GM12878 (cell line): ENCODE results near the gene RAB3C. TPM values are rescaled to one million over a fixed set of nuclear protein-coding genes. Genes with fewer than 3 reads are reported as not detected.

Experiments used
- ATAC-seq: fragments of 200-7000 bp; cut with Tn5 transposase; 3 replicates; pipeline ENCODE4 v1.9.1; 2020; ENCODE audit warnings: mild to moderate bottlenecking, moderate library complexity
- BruUV-seq: library from RNA; stranded (reverse); fragments of 400-500 nt; replicated peaks from 2 replicates; lab custom pipeline; 2021; lab: Mats Ljungman, UMichigan
- CTCF ChIA-PET: fragments of 300-600 bp; sonication (Branson Sonifier 250); formaldehyde crosslinking; extraction: SDS; loops from one replicate; lab custom pipeline; 2021; ENCODE audit warnings: inconsistent platforms; lab: Yijun Ruan, JAX
- POLR2A ChIA-PET: fragments of 350-600 bp; formaldehyde crosslinking; extraction: SDS; loops from one replicate; lab custom pipeline; 2021; ENCODE audit warnings: inconsistent platforms; lab: Charles Lee
- RAD21 ChIA-PET: fragments of 300-600 bp; sonication (Branson Sonifier 250); formaldehyde crosslinking; loops from one replicate; lab custom pipeline; 2023; ENCODE audit warnings: antibody characterized with exemption; ENCODE audit not compliant: unreplicated experiment; lab: Charles Lee
- SMC1A ChIA-PET: fragments of 300-600 bp; sonication (Branson Sonifier 250); formaldehyde crosslinking; loops from one replicate; lab custom pipeline; 2023; ENCODE audit not compliant: unreplicated experiment, uncharacterized antibody; lab: Charles Lee
- DNase-seq: peaks from one replicate; pipeline ENCODE4 v3.0.0-alpha.2; 2011; ENCODE audit warnings: low read depth, low spot score
- FAIRE-seq: peaks from 3 replicates; lab custom pipeline; 2011; peaks lifted over from hg19 to GRCh38; lab: Jason Lieb, UNC
- H2AFZ ChIP-seq: 2 replicates; pipeline ENCODE4 v1.6.0; 2011; ENCODE audit warnings: low read depth, low read length, control low read depth; ENCODE audit not compliant: control insufficient read depth
- H3K27ac ChIP-seq: 2 replicates; pipeline ENCODE4 v1.5.1; 2011; ENCODE audit warnings: control low read depth; ENCODE audit not compliant: control insufficient read depth, insufficient read depth
- H3K27me3 ChIP-seq, 2 experiments: replicated peaks in 1 of 2; 2 replicates each; pipeline versions ENCODE4 v1.6.0 to v1.6.1; 2011; ENCODE audit warnings: low read length in 1 of 2; ENCODE audit not compliant: control insufficient read depth in 2 of 2, insufficient read depth in 2 of 2
- H3K36me3 ChIP-seq, 2 experiments: 2 replicates each; pipeline ENCODE4 v1.5.1; 2011; ENCODE audit warnings: low read length in 1 of 2; ENCODE audit not compliant: control insufficient read depth in 2 of 2, insufficient read depth in 2 of 2
- H3K4me1 ChIP-seq: 2 replicates; pipeline ENCODE4 v1.6.1; 2011; ENCODE audit warnings: mild to moderate bottlenecking, low read length, moderate library complexity, mixed read lengths; ENCODE audit not compliant: control insufficient read depth, insufficient read depth
- H3K4me2 ChIP-seq: 2 replicates; pipeline ENCODE4 v1.6.0; 2011; ENCODE audit warnings: control low read depth; ENCODE audit not compliant: control insufficient read depth, insufficient read depth
- H3K4me3 ChIP-seq: fragments of 200-600 bp; sonication (generic); 2 replicates; pipeline ENCODE4 v1.5.1; 2016
- H3K79me2 ChIP-seq: 2 replicates; pipeline ENCODE4 v1.6.0; 2011; ENCODE audit warnings: low read length; ENCODE audit not compliant: control insufficient read depth, insufficient read depth
- H3K9ac ChIP-seq: 2 replicates; pipeline ENCODE4 v1.8.0; 2011; ENCODE audit warnings: low read length, control low read depth, mixed read lengths; ENCODE audit not compliant: control insufficient read depth, insufficient read depth
- H3K9me3 ChIP-seq: replicated peaks from 3 replicates; pipeline ENCODE4 v1.5.1; 2011; ENCODE audit warnings: mild to moderate bottlenecking, low read length; ENCODE audit not compliant: control insufficient read depth, insufficient read depth
- H4K20me1 ChIP-seq: 2 replicates; pipeline ENCODE4 v1.6.0; 2011; ENCODE audit not compliant: control insufficient read depth, insufficient read depth
- BMI1 ChIP-seq: fragments of 450-650 bp; IDR thresholded peaks from 2 replicates; pipeline ENCODE4 v1.6.1; 2016; ENCODE audit warnings: mild to moderate bottlenecking, moderate library complexity, borderline replicate concordance
- E2F4 ChIP-seq: IDR thresholded peaks from 2 replicates; pipeline ENCODE4 v1.6.1; 2012; ENCODE audit warnings: low read depth, low read length, improper control_type of control experiment
- E4F1 ChIP-seq: fragments of 450-650 bp; IDR thresholded peaks from 2 replicates; pipeline ENCODE4 v1.6.1; 2018; ENCODE audit warnings: borderline replicate concordance, mild to moderate bottlenecking; ENCODE audit not compliant: partially characterized antibody
- HCFC1 ChIP-seq: fragments of 150-350 bp; IDR thresholded peaks from 2 replicates; pipeline ENCODE4 v1.6.1; 2014; ENCODE audit warnings: low read length
- JUND ChIP-seq: IDR thresholded peaks from 2 replicates; pipeline ENCODE4 v1.6.1; 2012; ENCODE audit warnings: low read depth, mild to moderate bottlenecking, low read length, improper control_type of control experiment, moderate library complexity
- STAT1 ChIP-seq: fragments of 450-650 bp; conservative IDR thresholded peaks from 2 replicates; pipeline ENCODE4 v1.6.1; 2014; ENCODE audit warnings: antibody characterized with exemption, mild to moderate bottlenecking
- TCF12 ChIP-seq: IDR thresholded peaks from 2 replicates; pipeline ENCODE4 v1.6.1; 2011; ENCODE audit warnings: low read depth, mild to moderate bottlenecking, low read length
- ZBTB4 ChIP-seq: fragments of 450-650 bp; formaldehyde crosslinking; IDR thresholded peaks from 2 replicates; pipeline ENCODE4 v1.4.0; 2022; ENCODE audit warnings: mild to moderate bottlenecking, moderate library complexity
- ZNF274 ChIP-seq: IDR thresholded peaks from one replicate; pipeline ENCODE4 v1.8.0; 2011; ENCODE audit not compliant: insufficient read length, insufficient read depth
- in situ Hi-C: fragments of 300-500 bp; cut with MboI; formaldehyde crosslinking; loops from 9 replicates; pipeline ENCODE4 v1.14.3; 2018; ENCODE audit warnings: mixed read lengths
- intact Hi-C: fragments of 100-400 bp; cut with micrococcal nuclease; formaldehyde crosslinking; loops from one replicate; pipeline ENCODE4 v1.14.2; 2022; ENCODE audit not compliant: unreplicated experiment
- polyA plus RNA-seq, 11 experiments: library from polyadenylated mRNA; depleted of rRNA in 4 of 11; unstranded in 6 of 11; stranded (reverse) in 5 of 11; fragments of >200 nt; fragmentation: Nextera tagmentation in 4 of 11; fragmentation: Illumina TruSeq in 1 of 11; extraction: Ambion mirVana in 4 of 11; extraction: Trizol in 1 of 11; gene quantifications; 1 replicate in 1 of 11; 2 replicates in 10 of 11; pipeline versions ENCODE4 v1.2.1 to v1.2.3, GENCODE V29; 2011 to 2016; ENCODE audit warnings: inconsistent platforms in 2 of 11, missing spikeins in 2 of 11, low read depth in 1 of 11
- total RNA-seq, 4 experiments: library from RNA; depleted of rRNA in 3 of 4; stranded (reverse); fragments of >200 nt in 3 of 4; fragmentation: Illumina TruSeq in 1 of 4; extraction: Trizol in 1 of 4; gene quantifications; 2 replicates each; pipeline versions ENCODE4 v1.2.1 to v1.2.3, GENCODE V29; 2013 to 2021

RAB3C gene
- total and polyA plus RNA-seq, 10 of the 15 experiments (the other 5 are each of a cell fraction or from before 2014, with no cell fraction given), result not detected

GRCh38 chr5:58891086-58891970 lies 308.5 kb downstream of the RAB3C start (continued):
- TF ChIP-seq BMI1, result peak; percentile 78
- TF ChIP-seq E4F1, result no peak
- no peak; the same call in 1 of the 2 replicates for TF ChIP-seq JUND
- no peak for TF ChIP-seq E2F4
- TF ChIP-seq STAT1, result no peak
- TF ChIP-seq HCFC1, result no peak

- ChIA-PET SMC1A (interaction anchor here (0.7 to 5.5 kb wide), 11 partner anchors 18 to 282 kb away, joined by 4 to 43 read pairs (median 7); no protein-coding TSS in a partner anchor), CTCF (interaction anchor here (0.7 to 7.8 kb wide), 25 partner anchors 10 to 909 kb away, joined by 3 to 79 read pairs (median 5); no protein-coding TSS in a partner anchor), POLR2A (interaction anchor here (0.6 to 0.9 kb wide), 3 partner anchors 17 to 145 kb away, joined by 3 to 7 read pairs (median 7); no protein-coding TSS in a partner anchor), RAD21 (interaction anchor here (0.7 to 6.2 kb wide), 11 partner anchors 9 to 490 kb away, joined by 3 to 39 read pairs (median 4); no protein-coding TSS in a partner anchor)
- FAIRE-seq (no peak), DNase-seq (no peak), ATAC-seq (no peak)
- Histone ChIP-seq H4K20me1 (no peaks in the 10 kb centered on the region), H3K27ac (no peak overlapping the region), H3K36me3 (no peaks in the 10 kb centered on the region), H3K4me2 (no peak overlapping the region), H2AFZ (no peak overlapping the region), H3K9me3 (no peaks in the 10 kb centered on the region), H3K9ac (no peak overlapping the region), H3K4me1 (no peaks in the 10 kb centered on the region), H3K27me3 (no peaks in the 10 kb centered on the region; a peak in 1 of 4 replicates), H3K79me2 (no peaks in the 10 kb centered on the region), H3K4me3 (no peak overlapping the region)
- intact Hi-C loops, result loop anchor here (1.0 to 10.0 kb wide), 3 partner anchors 115 to 913 kb away; no protein-coding TSS in a partner anchor
- in situ Hi-C loops, result loop anchor here (5.0 to 10.0 kb wide), 3 partner anchors 110 to 483 kb away; no protein-coding TSS in a partner anchor
- no peak for TF ChIP-seq ZBTB4 (CRISPR knock-in tag)
- TF ChIP-seq ZNF274, result no peak
- no peak for TF ChIP-seq TCF12
- no TSS peak for BruUV-seq
Measured at GRCh38 chr5:58891971-58892343, 309.1 kb downstream of the RAB3C start.
